Cardiac fibroblast (primary cell): ENCODE results near the gene ZNF845.
"Not testable (repeated sequence)": the region's sequence is repeated elsewhere in the genome, so short reads cannot be mapped to it uniquely, and the experiment has no call there.

ENCODE experiments used
- DNase-seq, 2 donors: peaks; one replicate each; pipeline versions ENCODE4 v3.0.0 to v3.0.0-alpha.2; 2010; ENCODE audit warnings: low read depth in 2 of 2
- H3K4me3 ChIP-seq, 2 donors: replicated peaks in 1 of 2; 1 replicate in 1 of 2; 2 replicates in 1 of 2; pipeline ENCODE4 v1.5.1; 2011; ENCODE audit warnings: low read depth in 2 of 2, low read length in 2 of 2, mild to moderate bottlenecking in 2 of 2, moderate library complexity in 1 of 2
- CTCF ChIP-seq: IDR thresholded peaks from one replicate; pipeline ENCODE4 v1.5.1; 2011; ENCODE audit warnings: low read depth, mild to moderate bottlenecking, low read length, inconsistent platforms

Gene ZNF845

GRCh38 chr19:53333463-53334449, at the start of gene ZNF845:
Gene ZNF845, plus strand, starts transcription at chr19:53333749. Its CDS starts 7,559 bp downstream, at chr19:53341308.
- DNase-seq = peak; percentile 95 to 96
- TF ChIP-seq CTCF = no peak
- peak within 1 kb of the TSS; percentile 72 to 88 for H3K4me3 ChIP-seq

GRCh38 chr19:53285087-53285486, 48.5 kb upstream of the ZNF845 start:
- H3K4me3 ChIP-seq = no peak overlapping the region
- no peak for DNase-seq
- no peak for TF ChIP-seq CTCF

GRCh38 chr19:53290758-53291549, 42.6 kb upstream of the ZNF845 start:
- H3K4me3 ChIP-seq = no peak overlapping the region
- no peak for DNase-seq
- TF ChIP-seq CTCF = no peak

- peak in 1 of 2 donors; percentile 23 for DNase-seq
- no peak overlapping the region for H3K4me3 ChIP-seq
- TF ChIP-seq CTCF = no peak
Measured at GRCh38 chr19:53294786-53295441, 38.6 kb upstream of the ZNF845 start.

- not testable (repeated sequence) for DNase-seq, H3K4me3 ChIP-seq
Measured at GRCh38 chr19:53301341-53301740, 32.2 kb upstream of the ZNF845 start.

GRCh38 chr19:53308339-53308811, 25.2 kb upstream of the ZNF845 start:
- DNase-seq = peak in 1 of 2 donors; percentile 38
- H3K4me3 ChIP-seq = no peak overlapping the region
- TF ChIP-seq CTCF = peak; percentile 52

GRCh38 chr19:53311044-53311443, 22.5 kb upstream of the ZNF845 start:
- no peak overlapping the region for H3K4me3 ChIP-seq
- no peak for DNase-seq
- TF ChIP-seq CTCF = no peak
